GM19463 (cell line): ENCODE results near the gene SLC35B1.

Experiments used
- ATAC-seq: cut with Tn5 transposase; IDR thresholded peaks from one replicate; pipeline ENCODE4 v1.9.1; 2021; ENCODE audit warnings: mild to moderate bottlenecking, moderate library complexity; ENCODE audit not compliant: unreplicated experiment

Gene SLC35B1

DNA sequence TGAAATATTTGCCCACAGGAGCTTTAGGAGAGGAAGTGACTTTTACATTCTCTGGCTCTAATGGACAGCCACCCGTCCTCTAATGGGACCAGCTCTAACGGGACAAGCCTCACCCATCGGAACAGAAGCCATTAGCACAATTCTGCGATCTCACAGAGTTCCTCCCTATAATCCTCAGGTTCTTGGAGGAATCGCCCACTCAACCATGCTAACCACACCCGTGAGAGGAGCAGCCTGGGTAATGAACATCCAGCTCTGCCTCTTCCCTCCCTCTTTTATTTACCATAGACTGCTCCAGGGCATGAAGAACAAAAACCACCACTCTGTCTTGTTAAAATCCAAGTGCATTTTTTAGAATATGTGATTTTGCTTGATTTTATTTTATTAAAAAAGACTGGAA, 6.8 kb downstream of the SLC35B1 start:
- ATAC-seq = no peak

DNA sequence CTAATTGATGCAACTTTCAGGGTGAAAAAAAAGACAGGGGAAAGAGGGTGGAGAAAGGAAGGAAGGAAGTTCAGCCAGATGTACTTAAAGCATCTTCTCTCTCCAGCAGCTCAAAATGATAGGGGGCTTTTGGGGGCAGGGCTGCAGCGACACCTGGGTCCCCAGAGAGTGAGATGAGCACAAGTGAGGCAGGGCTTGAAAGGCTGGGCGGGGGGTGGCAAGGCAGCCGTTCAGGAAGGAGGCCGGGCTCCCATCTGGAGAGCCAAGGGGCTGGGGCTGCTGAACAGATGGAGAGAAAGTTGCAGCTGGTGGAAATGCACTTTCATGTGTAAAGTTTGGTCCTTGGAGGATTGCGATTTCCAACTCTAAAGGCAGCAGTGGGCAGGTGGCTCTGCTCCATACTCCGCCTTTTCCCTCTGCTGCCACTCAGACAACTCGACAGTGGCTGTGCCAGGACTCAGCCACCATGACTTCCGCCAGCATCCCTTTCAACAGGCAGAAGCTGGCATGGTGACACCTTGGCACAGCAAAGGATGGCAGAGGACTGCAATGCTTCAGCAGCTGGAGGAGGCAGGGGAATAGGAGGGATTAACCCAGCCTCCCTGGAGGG, 7.7 kb downstream of the SLC35B1 start:
- ATAC-seq = no peak

DNA sequence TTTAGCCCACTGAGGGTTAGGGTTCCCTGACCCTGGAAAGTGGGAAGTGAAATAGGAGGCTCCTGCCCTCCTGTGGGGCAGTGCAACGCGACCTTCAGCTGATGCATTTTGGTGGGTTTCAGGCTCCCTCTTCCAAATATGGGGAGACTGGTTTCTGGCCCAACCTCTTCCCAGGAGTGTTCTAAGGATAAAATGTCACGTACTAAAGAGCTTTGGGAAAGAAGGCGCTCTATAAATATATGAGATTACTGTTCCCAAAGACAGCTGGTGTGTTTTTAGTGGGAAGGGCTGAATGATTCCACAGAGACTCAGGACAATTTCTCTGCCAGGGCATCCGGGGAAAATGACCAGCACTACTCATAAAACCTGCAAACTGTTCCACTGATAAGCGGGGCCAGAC, 9.8 kb downstream of the SLC35B1 start:
- no peak for ATAC-seq

DNA sequence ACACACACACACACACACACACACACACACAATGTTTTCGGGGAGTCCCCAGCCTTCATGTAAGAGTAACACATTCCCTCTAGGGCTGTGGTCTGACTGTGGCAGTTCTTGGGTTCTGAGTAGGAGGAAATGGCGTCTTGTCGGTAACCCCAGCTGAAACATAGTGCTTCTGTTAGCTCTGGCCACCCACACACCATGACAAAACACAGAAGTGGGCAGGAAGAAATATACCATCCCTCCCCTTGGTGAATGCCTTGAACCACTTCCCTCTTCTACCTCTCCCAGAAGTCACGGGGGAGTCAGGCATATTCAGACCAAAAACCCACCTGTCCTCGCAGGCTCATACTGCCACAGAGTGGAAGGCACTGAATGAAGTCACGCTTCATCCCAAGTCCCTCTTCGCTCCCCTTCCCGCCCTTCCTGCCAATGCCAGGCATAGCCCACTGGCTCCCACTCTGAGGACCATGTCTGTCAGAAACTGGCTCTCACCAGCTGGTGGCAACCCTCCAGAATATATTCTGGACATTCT, 11.5 kb downstream of the SLC35B1 start:
- ATAC-seq = no peak

DNA sequence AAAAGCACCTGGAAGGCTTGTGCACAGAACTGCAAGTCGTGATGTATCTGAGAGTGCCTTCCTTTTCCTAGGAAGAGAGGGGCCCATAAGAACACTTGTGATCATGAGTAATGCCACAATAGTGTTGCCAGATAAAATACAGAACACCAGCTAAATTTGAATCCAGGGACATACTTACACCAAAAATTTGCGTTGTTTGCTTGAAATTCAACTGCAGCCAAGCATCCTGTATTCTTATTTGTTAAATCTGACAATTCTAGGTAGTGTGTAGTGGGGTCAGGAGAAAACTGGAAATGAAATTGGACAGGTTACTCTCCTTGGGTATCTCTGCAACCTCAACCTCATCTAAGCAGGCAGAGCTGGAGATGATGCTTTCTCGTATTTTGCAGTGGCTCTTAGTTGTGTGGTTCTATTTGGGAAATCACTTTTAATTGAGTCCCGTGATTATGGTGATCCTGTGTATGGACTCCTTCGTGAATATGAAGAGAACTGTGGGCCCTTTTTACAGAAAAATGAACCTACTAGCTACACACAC, 12.0 kb downstream of the SLC35B1 start:
- no peak for ATAC-seq

DNA sequence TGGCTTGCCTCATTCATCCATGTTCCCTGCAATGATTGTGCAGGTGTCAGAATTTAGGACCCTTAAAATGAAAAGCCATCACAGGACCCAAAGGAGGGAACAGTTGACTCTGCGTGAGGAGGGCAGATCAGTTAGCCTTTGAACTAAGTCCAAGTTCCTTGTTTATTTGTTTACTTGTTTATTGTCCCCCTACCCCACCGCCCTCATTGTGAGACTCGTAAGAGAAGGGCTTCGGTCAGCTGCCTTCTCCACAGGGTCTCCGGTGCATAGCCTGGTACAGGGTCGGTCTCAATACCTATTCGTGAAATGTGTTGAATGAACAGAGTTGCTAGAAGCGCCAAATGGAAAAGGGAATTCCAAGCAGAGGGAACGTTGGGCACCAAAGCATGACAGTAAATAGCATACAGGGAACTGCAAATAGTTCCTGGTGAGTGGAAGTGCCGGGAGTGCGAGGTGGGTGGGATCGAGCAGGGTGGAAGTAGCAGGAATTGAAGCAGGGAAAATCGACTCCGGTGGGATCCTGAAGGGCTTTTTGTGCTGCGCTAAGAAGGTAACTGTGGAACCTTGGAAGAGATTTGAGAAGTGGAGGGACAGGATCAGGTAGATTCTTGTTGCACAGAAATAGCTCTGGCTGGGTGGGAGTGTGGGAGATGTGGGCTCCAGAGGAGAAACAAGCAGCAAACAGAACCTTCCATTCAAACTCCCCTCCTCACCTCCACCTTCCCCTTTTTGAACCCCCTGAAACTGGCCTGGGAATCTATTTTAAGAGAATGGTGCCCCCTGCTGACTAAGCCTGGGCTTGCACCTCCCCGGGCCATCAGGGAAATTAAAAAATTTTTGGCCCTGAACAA, 12.7 kb downstream of the SLC35B1 start:
- ATAC-seq = no peak

DNA sequence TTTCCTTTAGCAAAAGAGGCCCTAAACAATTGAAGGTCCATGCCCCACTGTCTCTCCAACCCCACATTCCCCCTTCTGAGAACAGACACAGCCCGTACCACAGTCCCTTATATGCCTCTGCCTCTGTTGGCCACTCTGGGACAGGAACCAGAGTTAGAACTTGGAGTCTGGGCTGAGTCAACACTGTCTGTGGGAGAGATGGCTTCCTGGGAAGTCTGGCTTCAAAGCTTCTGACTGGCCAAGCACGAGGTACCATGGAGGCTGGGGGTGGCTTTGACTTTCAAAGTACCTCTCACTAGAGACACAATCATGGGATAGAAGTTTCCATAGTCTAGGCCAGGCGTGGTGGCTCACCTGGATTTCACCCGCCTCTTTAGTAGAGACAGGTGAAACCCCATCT, 15.0 kb downstream of the SLC35B1 start:
- no peak for ATAC-seq

DNA sequence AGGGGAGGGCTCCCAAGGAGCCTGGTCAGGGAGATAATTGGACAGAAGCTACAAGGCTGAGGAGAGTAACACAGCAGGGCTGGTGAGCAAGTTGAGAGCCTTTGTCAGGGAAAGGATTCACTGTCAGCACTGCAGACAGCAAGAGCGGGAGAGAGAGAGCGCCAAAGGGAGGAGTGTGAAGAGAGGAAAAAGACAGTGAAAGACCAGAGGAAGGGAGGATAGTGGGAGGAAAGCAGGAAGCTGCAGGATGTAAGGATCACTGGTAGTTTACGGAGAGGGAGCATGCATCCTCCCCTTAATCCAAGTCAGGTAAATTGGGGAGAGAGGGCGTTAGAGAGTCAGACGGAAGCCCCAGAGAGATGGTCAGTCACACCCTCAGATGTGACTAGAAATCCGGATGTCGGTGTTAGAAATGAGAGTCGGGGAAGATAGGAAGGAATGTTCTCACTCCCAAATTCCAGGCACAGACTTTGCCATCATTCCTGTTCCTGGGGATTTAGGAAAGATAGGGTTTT, 16.0 kb downstream of the SLC35B1 start:
- no peak for ATAC-seq

DNA sequence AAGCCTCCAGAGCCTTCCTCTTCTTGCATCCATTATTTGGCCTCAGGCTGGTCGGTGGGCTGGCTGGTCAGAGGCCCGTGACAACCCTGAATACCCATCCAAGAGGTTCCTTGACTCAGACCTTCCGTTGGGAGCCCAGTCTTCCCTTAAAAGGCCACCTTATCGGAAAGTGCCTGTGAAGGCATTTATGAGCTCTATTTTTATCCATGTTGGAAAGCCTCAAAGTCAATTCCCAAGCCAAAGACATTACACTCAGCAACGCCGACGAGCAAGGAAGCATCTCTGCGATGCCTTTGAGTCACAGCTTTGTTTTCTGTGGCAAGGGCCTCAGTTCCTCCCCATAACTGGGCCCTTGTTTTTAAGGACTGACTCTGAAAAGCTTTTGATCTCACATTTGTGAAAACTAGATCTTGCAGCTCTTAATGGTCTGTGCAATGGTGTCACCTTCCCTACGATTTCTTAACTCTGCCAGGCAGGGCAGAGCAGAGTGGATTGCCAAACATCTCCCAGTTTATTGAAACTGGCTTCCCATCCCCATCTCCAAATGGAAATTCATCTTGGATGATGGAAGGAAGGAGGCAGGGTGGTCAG, 16.6 kb downstream of the SLC35B1 start:
- ATAC-seq = no peak

DNA sequence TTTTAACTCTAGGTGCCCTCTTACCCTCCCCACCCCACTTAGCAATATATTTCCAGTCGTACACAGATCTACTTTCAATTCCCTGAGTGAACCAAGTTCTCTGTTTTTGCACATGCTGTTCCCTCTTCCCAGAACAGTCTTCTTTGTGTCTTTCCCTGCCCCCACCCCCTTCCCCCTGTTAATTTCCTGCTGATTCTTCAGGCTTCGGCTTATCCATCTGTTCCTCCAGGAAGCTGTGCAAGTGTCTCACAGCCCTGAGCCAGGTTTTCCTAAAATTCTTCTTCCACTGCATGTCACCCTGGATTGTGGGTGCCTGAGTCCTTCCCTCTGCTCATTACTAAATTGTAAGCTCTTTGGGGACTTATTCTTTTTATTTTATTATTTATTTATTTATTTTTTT, 17.5 kb downstream of the SLC35B1 start:
- ATAC-seq = no peak

DNA sequence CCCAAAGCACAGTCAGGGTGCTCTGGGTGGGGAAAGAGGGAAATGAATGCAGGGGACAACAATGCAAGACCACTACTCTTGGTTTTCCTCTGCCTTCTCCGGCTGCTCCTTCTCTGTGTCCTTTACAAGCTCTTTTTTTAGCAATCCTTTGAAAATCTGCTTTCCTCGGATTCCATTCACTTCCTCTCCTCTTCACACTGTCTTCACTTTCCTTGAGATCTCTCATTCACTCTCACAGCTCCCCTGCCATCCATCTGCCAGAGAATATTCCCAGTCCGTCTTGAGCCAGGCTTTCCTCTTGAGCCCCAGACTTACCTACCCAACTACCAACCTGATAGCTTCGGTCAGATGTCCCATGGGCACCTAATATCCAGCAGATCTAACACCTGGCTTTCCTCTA, 18.9 kb downstream of the SLC35B1 start:
- ATAC-seq = no peak

DNA sequence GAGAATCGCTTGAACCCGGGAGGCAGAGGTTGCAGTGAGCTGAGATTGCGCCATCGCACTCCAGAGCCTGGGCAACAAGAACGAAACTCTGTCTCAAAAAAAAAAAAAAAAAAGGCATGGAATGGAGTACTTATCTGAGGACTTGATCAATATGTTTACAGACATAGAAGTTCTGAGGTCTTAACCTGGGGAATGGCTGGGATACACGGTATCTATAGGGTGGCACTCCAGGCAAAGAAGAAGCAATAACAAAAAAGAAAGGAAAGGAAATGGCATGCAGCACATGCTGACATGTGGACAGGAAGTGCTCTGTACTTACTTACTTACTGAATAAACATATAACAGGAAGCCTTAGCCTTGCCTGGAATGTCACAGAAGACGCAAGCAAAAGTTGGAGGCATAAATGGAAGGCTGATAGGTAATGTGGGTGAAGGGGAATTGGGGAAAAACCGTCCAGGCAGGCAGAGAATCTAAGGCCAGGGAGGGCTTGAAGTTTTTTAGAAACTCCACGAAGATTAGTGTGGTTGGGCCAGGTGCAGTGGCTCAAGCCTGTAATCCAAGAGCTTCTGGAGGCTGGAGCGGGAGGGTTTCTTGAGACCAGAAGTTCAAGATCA, 19.8 kb downstream of the SLC35B1 start:
- no peak for ATAC-seq

DNA sequence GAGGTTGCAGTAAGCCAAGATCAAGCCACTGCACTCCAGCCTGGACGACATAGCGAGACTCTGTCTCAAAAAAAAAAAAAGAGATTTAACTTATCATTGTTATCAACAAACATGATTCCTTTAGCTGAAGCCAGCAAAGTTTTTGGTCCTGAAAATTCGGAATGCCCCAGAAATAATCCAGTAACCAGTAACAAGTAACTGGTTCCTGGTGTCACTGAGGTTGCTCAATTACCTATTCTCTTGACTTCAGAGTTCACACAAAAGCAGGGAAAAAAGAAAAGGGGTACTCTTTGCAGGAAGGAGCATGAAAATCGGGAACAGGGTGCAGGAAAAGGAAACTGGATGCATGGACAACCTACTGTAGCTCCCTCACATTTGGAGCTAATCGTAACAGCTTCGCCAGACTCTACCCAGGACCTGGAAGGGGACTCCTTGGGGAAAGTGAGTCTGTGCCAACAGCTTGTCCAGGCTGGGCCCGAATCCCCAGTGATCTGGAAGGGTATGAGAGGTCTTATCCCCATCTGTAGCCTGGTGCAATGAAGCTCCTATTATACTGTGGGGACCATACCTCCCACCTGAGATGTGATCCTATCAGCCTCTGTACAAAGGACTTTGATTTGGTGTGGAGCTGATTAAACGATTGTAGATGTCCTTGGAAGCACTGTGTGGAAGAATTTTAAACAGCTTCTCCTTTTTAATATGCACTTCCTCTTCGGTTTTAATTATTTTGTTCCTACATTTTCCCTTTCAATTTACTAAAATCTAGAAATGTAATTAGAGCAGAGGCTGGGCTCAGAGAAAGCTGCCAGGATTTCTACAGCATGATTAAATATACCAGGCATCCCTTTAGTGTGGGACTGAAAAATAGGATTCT, 26.4 kb downstream of the SLC35B1 start:
- ATAC-seq = no peak

DNA sequence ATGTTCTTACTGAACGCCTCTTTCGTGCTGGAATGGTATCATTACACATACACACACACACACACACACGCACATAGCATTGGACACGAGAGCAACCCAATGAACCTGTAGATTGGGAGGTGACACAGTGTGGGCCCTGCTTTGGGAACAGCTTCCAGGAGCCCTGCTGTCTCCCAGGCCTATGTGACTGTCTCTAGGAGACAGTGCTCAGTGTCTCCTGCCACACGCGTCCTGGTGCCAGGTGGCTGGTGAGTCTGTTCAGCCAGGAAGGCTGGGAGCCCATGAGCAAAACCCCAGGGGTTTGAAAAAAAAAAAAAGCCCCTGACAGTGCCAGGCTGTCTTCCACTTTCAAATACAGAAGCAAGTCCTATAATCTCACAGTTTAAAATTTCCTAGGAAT, 27.4 kb downstream of the SLC35B1 start:
- ATAC-seq = no peak

DNA sequence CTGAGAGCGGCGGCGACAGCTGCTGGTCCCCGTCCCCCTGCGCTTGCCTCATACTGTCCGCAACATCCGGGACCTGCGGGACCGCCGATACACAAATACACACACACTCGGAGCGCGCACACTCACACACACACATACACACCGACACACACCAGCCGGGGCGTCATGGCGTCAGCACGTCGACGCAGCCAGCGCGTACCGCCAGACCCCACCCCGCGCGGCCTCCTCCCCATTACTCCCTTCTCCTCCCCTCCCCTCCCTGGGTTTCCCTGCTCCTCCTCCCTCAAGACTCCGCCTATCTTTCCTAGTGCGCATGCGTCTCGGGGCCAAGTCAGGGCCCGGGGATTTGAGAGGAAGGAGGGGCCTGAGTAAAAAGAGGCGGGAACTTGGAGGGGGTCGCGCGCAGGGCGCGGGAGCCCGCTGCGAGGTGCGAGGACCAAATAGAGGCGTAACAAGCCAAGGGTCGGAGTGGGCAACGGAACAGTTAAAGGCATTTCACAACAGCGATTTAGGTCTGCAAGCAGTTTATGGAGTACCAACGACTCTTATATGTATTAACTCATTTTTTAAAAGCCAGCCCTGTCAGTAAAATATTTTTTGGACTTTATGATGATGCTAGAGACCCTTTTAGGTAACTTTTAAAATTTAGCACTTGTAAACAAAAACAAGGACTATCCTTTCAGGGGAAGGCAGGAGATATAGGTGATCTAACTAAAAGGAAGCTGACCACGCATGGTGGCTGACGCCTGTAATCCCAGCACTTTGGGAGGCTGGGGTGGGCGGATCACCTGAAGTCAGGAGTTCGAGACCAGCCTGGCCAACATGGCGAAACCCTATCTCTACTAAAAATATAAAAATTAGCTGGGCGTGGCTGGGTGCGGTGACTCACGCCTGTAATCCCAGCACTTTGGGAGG, 29.6 kb downstream of the SLC35B1 start, which contains the start of gene SPOP:
Gene SPOP, minus strand, starts transcription at position 165 of the 915 bp plus-strand sequence. CDS start 55,287 bp downstream, outside the sequence.
- peak; percentile 75 for ATAC-seq

DNA sequence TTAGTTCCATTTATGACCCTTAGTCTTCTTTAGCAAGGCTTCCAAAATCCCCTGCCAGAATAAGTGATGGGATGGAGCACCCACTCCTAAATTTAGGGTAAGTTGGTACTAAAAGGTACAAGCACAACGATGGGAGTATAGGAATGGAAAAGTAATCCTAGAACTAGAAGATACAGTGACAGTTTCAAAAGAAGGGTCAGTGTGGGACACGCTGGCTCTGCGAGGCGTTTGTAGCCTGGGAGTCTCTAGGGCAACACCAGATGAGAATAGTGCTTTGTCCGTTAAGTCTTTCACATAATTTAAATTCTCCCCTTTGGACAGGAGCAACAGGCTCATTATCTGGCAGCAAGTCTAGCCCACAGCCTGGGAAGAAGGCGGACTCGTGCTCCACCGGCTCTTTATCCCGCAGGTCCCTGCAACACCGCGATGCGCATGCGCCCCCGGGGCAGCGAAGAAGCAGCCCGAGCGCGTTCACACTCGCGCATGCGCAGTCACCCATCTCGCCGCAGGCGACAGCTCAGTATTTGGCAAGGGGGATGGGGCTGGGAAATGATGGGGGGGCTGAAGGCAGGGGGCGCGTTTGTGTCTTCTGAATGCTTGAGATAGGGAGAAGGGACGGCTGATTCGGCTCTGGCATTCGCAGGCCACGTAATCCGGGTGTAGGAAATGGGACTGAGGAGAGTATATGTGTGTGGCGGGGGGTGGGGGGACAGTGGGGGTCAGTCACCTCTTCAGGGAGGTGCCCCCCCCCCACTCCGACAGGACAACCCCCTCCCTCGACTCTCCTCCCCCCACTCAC, 30.4 kb downstream of the SLC35B1 start:
- ATAC-seq = peak; percentile 49

DNA sequence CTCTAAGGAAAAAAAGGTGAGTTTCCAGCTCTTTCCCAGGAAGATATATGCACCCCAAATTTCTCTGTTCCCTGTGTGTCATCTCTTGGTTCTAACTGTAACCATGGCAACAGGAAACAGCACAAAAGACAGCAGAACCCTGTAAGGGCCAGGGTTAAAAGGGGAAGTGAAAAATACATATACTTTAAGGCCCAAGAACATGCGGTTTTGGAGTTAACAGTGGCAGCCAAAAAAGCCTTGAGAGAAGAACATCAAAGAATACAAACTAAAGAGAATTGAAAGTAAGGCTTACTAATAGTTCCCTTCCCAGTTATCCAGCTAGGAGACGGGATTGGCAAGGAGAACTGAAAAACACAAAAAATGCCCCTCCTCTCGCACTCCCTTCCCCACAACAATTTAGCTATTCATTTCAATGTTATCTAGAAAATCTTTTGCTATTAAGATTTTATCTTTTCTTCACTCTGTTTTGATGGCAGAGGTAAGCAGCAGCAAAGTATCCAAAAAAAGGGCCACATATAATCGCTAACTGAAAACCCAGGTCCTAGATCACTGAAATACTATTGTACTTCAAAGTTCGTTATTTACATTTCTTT, 31.4 kb downstream of the SLC35B1 start:
- peak; percentile 63 for ATAC-seq

DNA sequence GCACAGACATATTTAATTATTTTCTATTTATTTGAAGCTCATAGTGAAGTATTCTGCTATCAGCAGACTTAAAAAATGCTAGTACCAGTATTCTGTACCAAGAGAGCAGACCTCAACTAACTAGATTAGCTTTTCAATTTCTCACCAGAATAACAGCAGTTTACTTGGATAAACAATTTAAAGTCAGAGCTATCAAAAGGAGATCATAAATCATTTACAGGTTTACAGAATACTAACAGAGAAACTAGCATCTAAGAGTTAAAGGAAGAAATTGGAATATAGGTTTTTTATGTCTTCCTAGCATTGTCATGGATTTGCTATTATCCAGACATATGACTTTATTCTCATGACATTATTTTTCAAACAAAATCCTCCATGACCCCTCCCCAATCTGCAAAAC, 33.3 kb downstream of the SLC35B1 start:
- no peak for ATAC-seq
